ENCODE data around the gene PBX2. TPM values are rescaled to one million over a fixed set of nuclear protein-coding genes. Genes with fewer than 3 reads are reported as not detected.
"Not testable (repeated sequence)": the region's sequence is repeated elsewhere in the genome, so short reads cannot be mapped to it uniquely, and the experiment has no call there.

PBX2 gene
- total RNA-seq, 1 donor from 2014 or later: 42.9 TPM

GRCh38 chr6:32147401-32148132, 42.4 kb downstream of the PBX2 start:
- intact Hi-C loops (cut with DNase I): no loop called here
- no peak for DNase-seq (ENCODE audit: missing footprints)
- no peak for ATAC-seq

GRCh38 chr6:32146687-32147086, 43.3 kb downstream of the PBX2 start:
- no peak for DNase-seq (ENCODE audit: missing footprints)
- no peak for ATAC-seq
- intact Hi-C loops (cut with DNase I): no loop called here

- DNase-seq (ENCODE audit: missing footprints): no peak
- intact Hi-C loops (cut with DNase I): no loop called here
- no peak for ATAC-seq
These were observed 43.7 kb downstream of the PBX2 start for GRCh38 chr6:32146287-32146686.

GRCh38 chr6:32144238-32144637, 45.8 kb downstream of the PBX2 start:
- DNase-seq (ENCODE audit: missing footprints); ATAC-seq; intact Hi-C loops (cut with DNase I): not testable (repeated sequence)

GRCh38 chr6:32140420-32141046, 49.5 kb downstream of the PBX2 start:
- ATAC-seq (no peak), DNase-seq (ENCODE audit: missing footprints) (no peak)
- intact Hi-C loops (cut with DNase I): no loop called here

GRCh38 chr6:32139590-32139989, 50.4 kb downstream of the PBX2 start:
- DNase-seq (ENCODE audit: missing footprints) (no peak), ATAC-seq (no peak)
- intact Hi-C loops (cut with DNase I): no loop called here

GRCh38 chr6:32137454-32137853, 52.5 kb downstream of the PBX2 start:
- no peak for ATAC-seq
- no peak for DNase-seq (ENCODE audit: missing footprints)
- intact Hi-C loops (cut with DNase I): no loop called here

Small RNAs within 50 kb of the gene (microRNA-seq; reads per million reads assigned to microRNA genes)
- gene MIR6721 (1.1 reads per million), gene MIR6833 (not detected)

Other genes starting within 250 kb of the PBX2 start
- gene CFB, start 244.1 kb downstream of the PBX2 start, total RNA-seq: 8.8 TPM
- gene NELFE, start 231.2 kb downstream of the PBX2 start, total RNA-seq: 41.9 TPM
- 30.7 TPM for gene SKIC2, start 231.0 kb downstream of the PBX2 start, total RNA-seq
- gene DXO, start 218.1 kb downstream of the PBX2 start, total RNA-seq: 9.8 TPM
- 92.1 TPM for gene C4A, start 208.1 kb downstream of the PBX2 start, total RNA-seq
- gene C4B, start 175.4 kb downstream of the PBX2 start, total RNA-seq: 81.6 TPM
- 0.30 TPM for gene CYP21A2, start 151.8 kb downstream of the PBX2 start, total RNA-seq
- 73.3 TPM for gene TNXB, start 80.9 kb downstream of the PBX2 start, total RNA-seq
- gene ATF6B, start 62.0 kb downstream of the PBX2 start, total RNA-seq: 24.4 TPM
- gene FKBPL, start 59.9 kb downstream of the PBX2 start, total RNA-seq: 2.8 TPM
- gene PRRT1, start 38.3 kb downstream of the PBX2 start, total RNA-seq: 0.46 TPM
- 22.8 TPM for gene PPT2, start 36.1 kb downstream of the PBX2 start, total RNA-seq
- 7.8 TPM for gene EGFL8, start 25.6 kb downstream of the PBX2 start, total RNA-seq
- 48.2 TPM for gene AGPAT1, start 14.1 kb downstream of the PBX2 start, total RNA-seq
- 97.5 TPM for gene RNF5, start 11.8 kb downstream of the PBX2 start, total RNA-seq
- gene AGER, start 5.9 kb downstream of the PBX2 start, total RNA-seq: 2.0 TPM
- 6.3 TPM for gene GPSM3, start 2.4 kb upstream of the PBX2 start, total RNA-seq
- gene NOTCH4, start 33.9 kb upstream of the PBX2 start, total RNA-seq: 24.4 TPM
- gene TSBP1, start 181.7 kb upstream of the PBX2 start, total RNA-seq: not detected
- not detected for gene BTNL2, start 217.0 kb upstream of the PBX2 start, total RNA-seq
- 99.2 TPM for gene HLA-DRA, start 249.7 kb upstream of the PBX2 start, total RNA-seq